Spleen (tissue), 11 donors: ENCODE results near the gene NCS1. TPM values are rescaled to one million over a fixed set of nuclear protein-coding genes. Genes with fewer than 3 reads are reported as not detected.

ENCODE experiments used
- DNase-seq: peaks from one replicate; pipeline ENCODE4 v3.0.0-alpha.2; 2020
- H3K27ac ChIP-seq, 8 donors: fragments of 200-600 bp; sonication (generic) in 7 of 8; 1 replicate in 4 of 8; 2 replicates in 4 of 8; pipeline versions ENCODE4 v1.5.0 to v1.8.0; 2016 to 2021; ENCODE audit warnings: inconsistent platforms in 4 of 8, mild to moderate bottlenecking in 4 of 8, moderate library complexity in 1 of 8
- H3K27me3 ChIP-seq, 7 donors: fragments of 200-600 bp; sonication (generic) in 6 of 7; replicated peaks in 1 of 7; 1 replicate in 4 of 7; 2 replicates in 3 of 7; pipeline versions ENCODE4 v1.5.0 to v1.8.0; 2016 to 2021; ENCODE audit warnings: inconsistent platforms in 3 of 7, mild to moderate bottlenecking in 1 of 7
- H3K36me3 ChIP-seq, 6 donors: fragments of 200-600 bp; sonication (generic) in 5 of 6; 1 replicate in 4 of 6; 2 replicates in 2 of 6; pipeline versions ENCODE4 v1.5.0 to v1.8.0; 2016 to 2021; ENCODE audit warnings: inconsistent platforms in 2 of 6
- H3K4me1 ChIP-seq, 6 donors: fragments of 200-600 bp; sonication (generic) in 5 of 6; 1 replicate in 3 of 6; 2 replicates in 3 of 6; pipeline versions ENCODE4 v1.5.0 to v1.8.0; 2016 to 2021; ENCODE audit warnings: inconsistent platforms in 3 of 6
- H3K4me3 ChIP-seq, 8 donors: fragments of 200-600 bp; sonication (generic) in 7 of 8; 1 replicate in 4 of 8; 2 replicates in 4 of 8; pipeline versions ENCODE4 v1.5.0 to v1.8.0; 2016 to 2021; ENCODE audit warnings: inconsistent platforms in 4 of 8, mild to moderate bottlenecking in 4 of 8, moderate library complexity in 2 of 8
- H3K9me3 ChIP-seq, 8 donors: fragments of 200-600 bp; sonication (generic) in 7 of 8; 1 replicate in 4 of 8; 2 replicates in 4 of 8; pipeline versions ENCODE4 v1.5.0 to v1.8.0; 2016 to 2021; ENCODE audit warnings: inconsistent platforms in 4 of 8
- CTCF ChIP-seq, 11 experiments: fragments of 200-600 bp in 7 of 11; fragments of 450-650 bp in 4 of 11; sonication (generic) in 4 of 11; IDR thresholded peaks in 8 of 11; conservative IDR thresholded peaks in 3 of 11; 1 replicate in 7 of 11; 2 replicates in 4 of 11; pipeline versions ENCODE4 v1.4.0 to v1.8.0; 2016 to 2021; ENCODE audit warnings: antibody characterized with exemption in 11 of 11, inconsistent platforms in 4 of 11, mild to moderate bottlenecking in 1 of 11
- POLR2A ChIP-seq, 3 donors: fragments of 450-650 bp; IDR thresholded peaks; one replicate each; pipeline ENCODE4 v1.5.1; 2017; ENCODE audit warnings: antibody characterized with exemption in 3 of 3, mild to moderate bottlenecking in 1 of 3
- POLR2AphosphoS5 ChIP-seq, 3 donors: sonication (generic); formaldehyde crosslinking; IDR thresholded peaks; one replicate each; pipeline ENCODE4 v1.5.1; 2017; ENCODE audit warnings: antibody characterized with exemption in 3 of 3
- WGBS, 5 donors: extraction: QIAGEN DNeasy Blood & Tissue Kit in 3 of 5; methylation state at CpG; one replicate each; pipeline versions ENCODE4 v1.1.5 to v1.1.7; 2013 to 2018; 5-methylcytosine and 5-hydroxymethylcytosine counted together
- intact Hi-C: fragments of 100-400 bp; cut with DNase I; formaldehyde crosslinking; loops from one replicate; pipeline ENCODE4 v1.15.0; 2023; ENCODE audit warnings: low total_unique reads
- polyA plus RNA-seq, 3 donors: library from polyadenylated mRNA; stranded (reverse); fragments of 200-250 nt; gene quantifications; one replicate each; pipeline ENCODE4 v1.2.1, GENCODE V29; 2013
- total RNA-seq, 7 donors: library from RNA; depleted of rRNA in 3 of 7; stranded (reverse); fragments of >200 nt in 3 of 7; fragmentation: NEBNext Ultra II Directional in 4 of 7; extraction: Animal tissue kit (Norgen Biotek cat#: 25700) in 4 of 7; gene quantifications; one replicate each; pipeline versions ENCODE4 v1.1.0 to v1.2.1, GENCODE V29; 2016 to 2021
- donor health status: healthy with polysubstance abuse.
- donor health status: DM: no; HTN: no; CAD: no; lungs with moderate emphysema.
- donor health status: DM: no; HTN: no; CAD: no.
- donor health status: Bipolar disorder and iron deficiency.
- donor health status: healthy.
- donor health status: DM: no; HTN: no; CAD: no.
- donor health status: DM: yes; HTN: yes; CAD: no.

The NCS1 gene
- total and polyA plus RNA-seq, 10 donors: 0.46 to 2.5 (median 1.3) TPM

GRCh38 chr9:130220352-130220751, 48.1 kb downstream of the NCS1 start:
- H3K27me3 ChIP-seq: peaks cover 0 to 4% (median 0%) of the 10 kb centered on the region in 7 donors
- H3K4me3 ChIP-seq: no peak overlapping the region
- H3K4me1 ChIP-seq: no peaks in the 10 kb centered on the region
- H3K27ac ChIP-seq: no peak overlapping the region
- 54 to 61% (median 57%) methylated on average over 9 of the region's 9 CpGs for WGBS, 5 donors
- no peak for DNase-seq
- no peaks in the 10 kb centered on the region for H3K36me3 ChIP-seq
- H3K9me3 ChIP-seq: no peaks in the 10 kb centered on the region
- TF ChIP-seq POLR2A (IDR thresholded peaks at IDR 0.05) (no peak), POLR2AphosphoS5 (IDR thresholded peaks at IDR 0.05) (no peak)
- intact Hi-C loops: no loop called here

- H3K27me3 ChIP-seq: no peaks in the 10 kb centered on the region
- no peaks in the 10 kb centered on the region for H3K36me3 ChIP-seq
- H3K9me3 ChIP-seq: peaks cover 0 to 13% (median 9%) of the 10 kb centered on the region in 8 donors
- no peak for DNase-seq
- no peak for TF ChIP-seq POLR2A (IDR thresholded peaks at IDR 0.05)
- no peak for TF ChIP-seq POLR2AphosphoS5 (IDR thresholded peaks at IDR 0.05)
- TF ChIP-seq CTCF (IDR thresholded peaks at IDR 0.05 in 8 of 11, conservative IDR thresholded peaks at IDR 0.05 in 3 of 11): no peak
- H3K27ac ChIP-seq: no peak overlapping the region
- no peaks in the 10 kb centered on the region for H3K4me1 ChIP-seq
- 85 to 92% (median 90%) methylated on average over 8 to 9 of the region's 9 CpGs for WGBS, 5 donors
- no peak overlapping the region for H3K4me3 ChIP-seq
- intact Hi-C loops: no loop called here
These were observed 50.6 kb downstream of the NCS1 start for GRCh38 chr9:130222833-130223232.

- intact Hi-C loops: no loop called here
- TF ChIP-seq POLR2AphosphoS5 (IDR thresholded peaks at IDR 0.05) (no peak), CTCF (IDR thresholded peaks at IDR 0.05 in 8 of 11, conservative IDR thresholded peaks at IDR 0.05 in 3 of 11) (no peak), POLR2A (IDR thresholded peaks at IDR 0.05) (no peak)
These were observed 52.9 kb downstream of the NCS1 start for GRCh38 chr9:130225071-130225470.

GRCh38 chr9:130225586-130225985, 53.4 kb downstream of the NCS1 start:
- no peaks in the 10 kb centered on the region for H3K36me3 ChIP-seq
- H3K4me3 ChIP-seq: no peak overlapping the region
- intact Hi-C loops: no loop called here
- no peak for TF ChIP-seq CTCF (IDR thresholded peaks at IDR 0.05 in 8 of 11, conservative IDR thresholded peaks at IDR 0.05 in 3 of 11)
- no peak for TF ChIP-seq POLR2A (IDR thresholded peaks at IDR 0.05)
- no peak for TF ChIP-seq POLR2AphosphoS5 (IDR thresholded peaks at IDR 0.05)
- no peaks in the 10 kb centered on the region for H3K4me1 ChIP-seq
- no peak for DNase-seq
- H3K9me3 ChIP-seq: peaks cover 0 to 21% (median 18%) of the 10 kb centered on the region in 8 donors
- WGBS, 5 donors: 94 to 97% (median 96%) methylated on average over 20 of the region's 20 CpGs
- no peak overlapping the region for H3K27ac ChIP-seq
- no peaks in the 10 kb centered on the region for H3K27me3 ChIP-seq

More at GRCh38 chr9:130225071-130225470, 52.9 kb downstream of the NCS1 start:
- DNase-seq: no peak
- Histone ChIP-seq H3K9me3 (peaks cover 0 to 21% (median 18%) of the 10 kb centered on the region in 8 donors), H3K27me3 (no peaks in the 10 kb centered on the region), H3K27ac (no peak overlapping the region), H3K4me3 (no peak overlapping the region), H3K36me3 (no peaks in the 10 kb centered on the region), H3K4me1 (no peaks in the 10 kb centered on the region)
- WGBS, 5 donors: 82 to 94% (median 92%) methylated on average over 11 of the region's 11 CpGs

- Histone ChIP-seq H3K36me3 (no peaks in the 10 kb centered on the region), H3K4me3 (no peak overlapping the region), H3K9me3 (peaks cover 0 to 21% (median 18%) of the 10 kb centered on the region in 8 donors), H3K4me1 (no peaks in the 10 kb centered on the region), H3K27me3 (no peaks in the 10 kb centered on the region), H3K27ac (no peak overlapping the region)
- 77 to 92% (median 88%) methylated on average over 6 to 12 of the region's 12 CpGs for WGBS, 5 donors
- no peak for DNase-seq
- no peak for TF ChIP-seq CTCF (IDR thresholded peaks at IDR 0.05 in 8 of 11, conservative IDR thresholded peaks at IDR 0.05 in 3 of 11)
- TF ChIP-seq POLR2AphosphoS5 (IDR thresholded peaks at IDR 0.05): no peak
- no peak for TF ChIP-seq POLR2A (IDR thresholded peaks at IDR 0.05)
- intact Hi-C loops: no loop called here
These were observed 53.9 kb downstream of the NCS1 start for GRCh38 chr9:130226112-130226511.
